ENCODE results near the gene SSB. TPM values are rescaled to one million over a fixed set of nuclear protein-coding genes. Genes with fewer than 3 reads are reported as not detected.
A peak's percentile ranks its signal among the peaks of the same experiment; 100 is the strongest.

The SSB gene
- total RNA-seq, 1 experiment from 2014 or later = 119 TPM

GRCh38 chr2:169827272-169828140 is 28.8 kb downstream of the SSB start, which contains the start of gene UBR3:
Gene UBR3 (plus strand): TSS chr2:169827454. CDS start chr2:169827508, 54 bp downstream.
- CTCF ChIA-PET = interaction anchor here (0.6 to 2.5 kb wide), 3 partner anchors 26 to 101 kb away, joined by 3 to 13 read pairs (median 9); no protein-coding TSS in a partner anchor
- H3K4me3 ChIP-seq (ENCODE audit: low read depth in 2 of 2, low read length in 2 of 2) = peak within 1 kb of the TSS; percentile 60 to 81
- in situ Hi-C loops (cut with HindIII; ENCODE audit: low pct_unique_long_range_greater_than_20kb, low sequenced_read_pairs) = no loop called here
- H3K36me3 ChIP-seq (ENCODE audit: control insufficient read depth, insufficient read depth, low read length) = no peaks in the 10 kb centered on the region
- ATAC-seq = peak; percentile 92
- TF ChIP-seq SIN3A (IDR thresholded peaks at IDR 0.05; ENCODE audit: borderline replicate concordance, insufficient read depth, low read depth, low read length) (0 out of 2 replicates have a peak, but pooled peaks have one; percentile 60), REST (IDR thresholded peaks at IDR 0.05; ENCODE audit: insufficient read depth in 1 of 2, low read depth in 2 of 2, low read length in 1 of 2) (no peak), CTCF (IDR thresholded peaks at IDR 0.05) (no peak; the same call in 1 of the 2 replicates), TCF7L2 (IDR thresholded peaks at IDR 0.05; ENCODE audit: low read depth, low read length) (no peak), POLR2AphosphoS5 (IDR thresholded peaks at IDR 0.05; ENCODE audit: low read depth, low read length) (peak; percentile 75)
- peak within 1 kb of the TSS; percentile 26; the same call in 1 of the 2 replicates for H3K27ac ChIP-seq (ENCODE audit: low read length)
- BruUV-seq (replicated peaks) = no TSS peak
- intact Hi-C loops (cut with micrococcal nuclease; ENCODE audit: unreplicated experiment) = loop anchor here (5.0 kb wide), 2 partner anchors 50 to 100 kb away; no protein-coding TSS in a partner anchor
- POLR2A ChIA-PET = interaction anchor here (0.6 to 0.7 kb wide), 3 partner anchors 48 to 320 kb away, joined by 3 to 10 read pairs (median 3); no protein-coding TSS in a partner anchor
- H3K4me1 ChIP-seq (ENCODE audit: control insufficient read depth, insufficient read depth, low read length) = peaks cover 20% of the 10 kb centered on the region
- no peaks in the 10 kb centered on the region for H3K27me3 ChIP-seq (ENCODE audit: control insufficient read depth, insufficient read depth, low read length)
- no peaks in the 10 kb centered on the region for H3K9me3 ChIP-seq (ENCODE audit: control insufficient read depth, insufficient read depth, low read depth, low read length)
- peak; percentile 54 for DNase-seq (ENCODE audit: low read depth, low spot score)

- Histone ChIP-seq H3K4me1 (ENCODE audit: control insufficient read depth, insufficient read depth, low read length) (peaks cover 16% of the 10 kb centered on the region), H3K9me3 (ENCODE audit: control insufficient read depth, insufficient read depth, low read depth, low read length) (no peaks in the 10 kb centered on the region), H3K27ac (ENCODE audit: low read length) (peak overlapping the region; percentile 24; the same call in 1 of the 2 replicates), H3K27me3 (ENCODE audit: control insufficient read depth, insufficient read depth, low read length) (no peaks in the 10 kb centered on the region), H3K36me3 (ENCODE audit: control insufficient read depth, insufficient read depth, low read length) (no peaks in the 10 kb centered on the region), H3K4me3 (ENCODE audit: low read depth in 2 of 2, low read length in 2 of 2) (peak overlapping the region; percentile 60 to 81)
- intact Hi-C loops (cut with micrococcal nuclease; ENCODE audit: unreplicated experiment) (loop anchor here (5.0 kb wide), 2 partner anchors 49 to 99 kb away; no protein-coding TSS in a partner anchor), in situ Hi-C loops (cut with HindIII; ENCODE audit: low pct_unique_long_range_greater_than_20kb, low sequenced_read_pairs) (no loop called here)
- POLR2A ChIA-PET = interaction anchor here (0.5 kb wide), 1 partner anchor 16 kb away, joined by 3 read pairs; no protein-coding TSS in a partner anchor
- DNase-seq (ENCODE audit: low read depth, low spot score) = no peak
- BruUV-seq (replicated peaks) = no TSS peak
- TF ChIP-seq SIN3A (IDR thresholded peaks at IDR 0.05; ENCODE audit: borderline replicate concordance, insufficient read depth, low read depth, low read length) (peak; percentile 77; the same call in 1 of the 2 replicates), TCF7L2 (IDR thresholded peaks at IDR 0.05; ENCODE audit: low read depth, low read length) (no peak), CTCF (IDR thresholded peaks at IDR 0.05) (no peak), REST (IDR thresholded peaks at IDR 0.05; ENCODE audit: insufficient read depth in 1 of 2, low read depth in 2 of 2, low read length in 1 of 2) (no peak)
- ATAC-seq = peak; percentile 35
- CTCF ChIA-PET = interaction anchor here (0.6 to 2.5 kb wide), 3 partner anchors 49 to 742 kb away, joined by 3 to 13 read pairs (median 3); no protein-coding TSS in a partner anchor
Measured at GRCh38 chr2:169828141-169828811, 29.6 kb downstream of the SSB start.
